HepG2 (cell line): Measurements from ENCODE around the gene TMEM170B. TPM values are rescaled to one million over a fixed set of nuclear protein-coding genes. Genes with fewer than 3 reads are reported as not detected.

ENCODE experiments used
- ADNP ChIP-seq: sonication (generic); formaldehyde crosslinking; IDR thresholded peaks from 2 replicates; pipeline ENCODE4 v1.4.0; 2020; ENCODE audit warnings: missing genetic modification reagents
- BCL3 ChIP-seq: sonication (generic); formaldehyde crosslinking; IDR thresholded peaks from 2 replicates; pipeline ENCODE4 v1.5.1; 2020; ENCODE audit warnings: mild to moderate bottlenecking, missing genetic modification reagents, moderate library complexity
- DRAP1 ChIP-seq: IDR thresholded peaks from 2 replicates; pipeline ENCODE4 v1.6.1; 2016; ENCODE audit warnings: missing genetic modification reagents, missing compliant biosample characterization
- ELF3 ChIP-seq: IDR thresholded peaks from 2 replicates; pipeline ENCODE4 v1.6.1; 2016; ENCODE audit warnings: missing genetic modification reagents, missing compliant biosample characterization
- FOXK2 ChIP-seq: fragments of 450-650 bp; IDR thresholded peaks from 2 replicates; pipeline ENCODE4 v1.6.1; 2016
- POLR2A ChIP-seq, 2 experiments: IDR thresholded peaks; 2 replicates each; pipeline ENCODE4 v1.6.1; 2011; ENCODE audit warnings: low read depth in 2 of 2, low read length in 2 of 2, mild to moderate bottlenecking in 1 of 2, moderate library complexity in 1 of 2; ENCODE audit not compliant: insufficient read depth in 1 of 2
- STAT5B ChIP-seq: sonication (generic); formaldehyde crosslinking; IDR thresholded peaks from 2 replicates; pipeline ENCODE4 v1.4.0; 2020; ENCODE audit warnings: missing genetic modification reagents
- TEF ChIP-seq: sonication (generic); formaldehyde crosslinking; IDR thresholded peaks from 2 replicates; pipeline ENCODE4 v1.5.0; 2020; ENCODE audit warnings: missing genetic modification reagents
- TFDP1 ChIP-seq: IDR thresholded peaks from 2 replicates; pipeline ENCODE4 v1.6.1; 2016; ENCODE audit warnings: missing compliant biosample characterization, missing genetic modification reagents, borderline replicate concordance
- TSC22D2 ChIP-seq: sonication (generic); formaldehyde crosslinking; IDR thresholded peaks from 2 replicates; pipeline ENCODE4 v1.5.1; 2020; ENCODE audit warnings: missing genetic modification reagents, mild to moderate bottlenecking, borderline replicate concordance
- XRCC5 ChIP-seq: fragments of 200-400 bp; formaldehyde crosslinking; optimal IDR thresholded peaks from 2 replicates; pipeline ENCODE3; 2017; ENCODE audit warnings: mild to moderate bottlenecking, low read length
- ZFYVE20 ChIP-seq: sonication (generic); formaldehyde crosslinking; IDR thresholded peaks from 2 replicates; pipeline ENCODE4 v1.8.0; 2023; ENCODE audit warnings: low read depth, mild to moderate bottlenecking, moderate library complexity, missing genetic modification reagents, borderline replicate concordance
- ZNF576 ChIP-seq: sonication (generic); formaldehyde crosslinking; IDR thresholded peaks from 2 replicates; pipeline ENCODE4 v1.4.0; 2020; ENCODE audit warnings: mild to moderate bottlenecking, missing genetic modification reagents
- ZNF598 ChIP-seq: sonication (generic); formaldehyde crosslinking; IDR thresholded peaks from 2 replicates; pipeline ENCODE4 v1.5.1; 2020; ENCODE audit warnings: mild to moderate bottlenecking, missing genetic modification reagents, borderline replicate concordance
- ZNF614 ChIP-seq: IDR thresholded peaks from 2 replicates; pipeline ENCODE4 v1.6.1; 2018; ENCODE audit warnings: missing biosample characterization, missing genetic modification reagents, inconsistent platforms, borderline replicate concordance
- ZNF674 ChIP-seq: sonication (generic); formaldehyde crosslinking; IDR thresholded peaks from 2 replicates; pipeline ENCODE4 v1.5.0; 2020; ENCODE audit warnings: low read depth, mild to moderate bottlenecking, missing genetic modification reagents
- polyA plus RNA-seq, 8 experiments: library from polyadenylated mRNA; depleted of rRNA in 3 of 8; stranded (reverse) in 7 of 8; unstranded in 1 of 8; fragments of >200 nt; fragmentation: Illumina TruSeq in 4 of 8; extraction: Trizol in 4 of 8; gene quantifications; 2 replicates each; pipeline versions ENCODE4 v1.2.1 to v1.2.3, GENCODE V29; 2011 to 2016; ENCODE audit warnings: low read depth in 4 of 8, missing spikeins in 1 of 8, mixed read lengths in 1 of 8; ENCODE audit not compliant: insufficient read depth in 1 of 8
- total RNA-seq, 5 experiments: library from RNA; depleted of rRNA; stranded (reverse); fragments of >200 nt; fragmentation: Illumina TruSeq; extraction: Trizol; gene quantifications; 2 replicates each; pipeline ENCODE4 v1.2.3, GENCODE V29; 2016; ENCODE audit warnings: low read depth in 1 of 5
- TF ChIP-seq, protein P1 (sequence below): sonication (generic); formaldehyde crosslinking; IDR thresholded peaks from 2 replicates; pipeline ENCODE4 v1.8.0; 2022; ENCODE audit warnings: low read depth, missing genetic modification reagents
- TF ChIP-seq, protein P2 (sequence below): sonication (generic); formaldehyde crosslinking; IDR thresholded peaks from 2 replicates; pipeline ENCODE4 v1.4.0; 2020; ENCODE audit warnings: missing genetic modification reagents
- TF ChIP-seq, protein P3 (sequence below): sonication (generic); formaldehyde crosslinking; IDR thresholded peaks from 2 replicates; pipeline ENCODE4 v1.4.0; 2020; ENCODE audit warnings: missing genetic modification reagents

The TMEM170B gene
- total and polyA plus RNA-seq, 2 of the 13 experiments (the other 11 are each of a cell fraction or from before 2014, with no cell fraction given) = 3.3 to 9.4 TPM

DNA sequence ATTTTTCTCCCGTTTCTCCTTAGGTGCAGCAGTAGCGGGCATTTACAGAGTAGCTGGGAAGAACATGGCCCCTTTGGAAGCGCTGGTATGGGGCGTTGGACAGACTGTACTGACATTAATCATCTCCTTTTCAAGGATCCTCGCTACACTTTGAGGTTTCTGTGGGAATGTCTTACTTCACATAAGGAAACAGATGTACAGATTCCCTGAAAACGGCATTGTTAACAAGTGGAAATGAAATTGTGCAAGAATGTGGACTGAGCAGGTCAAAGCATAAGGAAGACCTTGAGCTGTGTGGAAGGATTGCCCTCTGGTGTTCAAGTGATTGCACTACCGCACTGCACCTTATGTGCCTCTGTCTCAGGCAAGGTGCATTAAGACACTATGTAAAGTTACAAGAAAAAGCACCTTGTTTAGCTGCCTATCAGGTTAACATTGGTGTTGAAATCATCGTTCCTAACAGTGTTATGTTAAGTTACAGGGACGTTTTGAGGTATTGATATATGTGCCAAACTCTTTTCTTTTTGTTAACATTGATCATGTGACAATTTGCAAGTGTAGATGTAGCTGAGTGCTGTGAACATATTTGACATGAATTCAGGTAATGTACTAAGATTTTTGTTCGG is 38.0 kb downstream of the TMEM170B start (continued):
- TF ChIP-seq, protein P1, sequence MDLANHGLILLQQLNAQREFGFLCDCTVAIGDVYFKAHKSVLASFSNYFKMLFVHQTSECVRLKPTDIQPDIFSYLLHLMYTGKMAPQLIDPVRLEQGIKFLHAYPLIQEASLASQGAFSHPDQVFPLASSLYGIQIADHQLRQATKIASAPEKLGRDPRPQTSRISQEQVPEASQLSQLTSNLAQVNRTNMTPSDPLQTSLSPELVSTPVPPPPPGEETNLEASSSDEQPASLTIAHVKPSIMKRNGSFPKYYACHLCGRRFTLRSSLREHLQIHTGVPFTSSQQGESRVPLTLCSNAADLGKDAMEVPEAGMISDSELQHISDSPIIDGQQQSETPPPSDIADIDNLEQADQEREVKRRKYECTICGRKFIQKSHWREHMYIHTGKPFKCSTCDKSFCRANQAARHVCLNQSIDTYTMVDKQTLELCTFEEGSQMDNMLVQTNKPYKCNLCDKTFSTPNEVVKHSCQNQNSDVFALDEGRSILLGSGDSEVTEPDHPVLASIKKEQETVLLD (CRISPR knock-in tag) = no peak
- peak; percentile 63; the same call in 1 of the 2 replicates for TF ChIP-seq TSC22D2 (CRISPR knock-in tag)
- no peak for TF ChIP-seq STAT5B (CRISPR knock-in tag)
- TF ChIP-seq, protein P2, sequence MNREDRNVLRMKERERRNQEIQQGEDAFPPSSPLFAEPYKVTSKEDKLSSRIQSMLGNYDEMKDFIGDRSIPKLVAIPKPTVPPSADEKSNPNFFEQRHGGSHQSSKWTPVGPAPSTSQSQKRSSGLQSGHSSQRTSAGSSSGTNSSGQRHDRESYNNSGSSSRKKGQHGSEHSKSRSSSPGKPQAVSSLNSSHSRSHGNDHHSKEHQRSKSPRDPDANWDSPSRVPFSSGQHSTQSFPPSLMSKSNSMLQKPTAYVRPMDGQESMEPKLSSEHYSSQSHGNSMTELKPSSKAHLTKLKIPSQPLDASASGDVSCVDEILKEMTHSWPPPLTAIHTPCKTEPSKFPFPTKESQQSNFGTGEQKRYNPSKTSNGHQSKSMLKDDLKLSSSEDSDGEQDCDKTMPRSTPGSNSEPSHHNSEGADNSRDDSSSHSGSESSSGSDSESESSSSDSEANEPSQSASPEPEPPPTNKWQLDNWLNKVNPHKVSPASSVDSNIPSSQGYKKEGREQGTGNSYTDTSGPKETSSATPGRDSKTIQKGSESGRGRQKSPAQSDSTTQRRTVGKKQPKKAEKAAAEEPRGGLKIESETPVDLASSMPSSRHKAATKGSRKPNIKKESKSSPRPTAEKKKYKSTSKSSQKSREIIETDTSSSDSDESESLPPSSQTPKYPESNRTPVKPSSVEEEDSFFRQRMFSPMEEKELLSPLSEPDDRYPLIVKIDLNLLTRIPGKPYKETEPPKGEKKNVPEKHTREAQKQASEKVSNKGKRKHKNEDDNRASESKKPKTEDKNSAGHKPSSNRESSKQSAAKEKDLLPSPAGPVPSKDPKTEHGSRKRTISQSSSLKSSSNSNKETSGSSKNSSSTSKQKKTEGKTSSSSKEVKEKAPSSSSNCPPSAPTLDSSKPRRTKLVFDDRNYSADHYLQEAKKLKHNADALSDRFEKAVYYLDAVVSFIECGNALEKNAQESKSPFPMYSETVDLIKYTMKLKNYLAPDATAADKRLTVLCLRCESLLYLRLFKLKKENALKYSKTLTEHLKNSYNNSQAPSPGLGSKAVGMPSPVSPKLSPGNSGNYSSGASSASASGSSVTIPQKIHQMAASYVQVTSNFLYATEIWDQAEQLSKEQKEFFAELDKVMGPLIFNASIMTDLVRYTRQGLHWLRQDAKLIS (CRISPR knock-in tag) = no peak
- no peak for TF ChIP-seq FOXK2
- no peak for TF ChIP-seq ZFYVE20 (CRISPR knock-in tag)
- TF ChIP-seq XRCC5 = no peak
- peak; percentile 46; the same call in 1 of the 2 replicates for TF ChIP-seq ZNF598 (CRISPR knock-in tag)
- no peak for TF ChIP-seq POLR2A (IDR thresholded peaks at IDR 0.05; ENCODE audit: insufficient read depth in 1 of 2, low read depth in 2 of 2, low read length in 2 of 2)
- no peak for TF ChIP-seq ZNF674 (CRISPR knock-in tag)
- no peak for TF ChIP-seq ADNP
- TF ChIP-seq ELF3 (CRISPR knock-in tag) = peak; percentile 86
- TF ChIP-seq, protein P3, sequence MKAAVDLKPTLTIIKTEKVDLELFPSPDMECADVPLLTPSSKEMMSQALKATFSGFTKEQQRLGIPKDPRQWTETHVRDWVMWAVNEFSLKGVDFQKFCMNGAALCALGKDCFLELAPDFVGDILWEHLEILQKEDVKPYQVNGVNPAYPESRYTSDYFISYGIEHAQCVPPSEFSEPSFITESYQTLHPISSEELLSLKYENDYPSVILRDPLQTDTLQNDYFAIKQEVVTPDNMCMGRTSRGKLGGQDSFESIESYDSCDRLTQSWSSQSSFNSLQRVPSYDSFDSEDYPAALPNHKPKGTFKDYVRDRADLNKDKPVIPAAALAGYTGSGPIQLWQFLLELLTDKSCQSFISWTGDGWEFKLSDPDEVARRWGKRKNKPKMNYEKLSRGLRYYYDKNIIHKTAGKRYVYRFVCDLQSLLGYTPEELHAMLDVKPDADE (CRISPR knock-in tag) = no peak
- TF ChIP-seq DRAP1 (CRISPR knock-in tag) = peak; percentile 52; the same call in 1 of the 2 replicates
- no peak for TF ChIP-seq ZNF576
- 0 out of 2 replicates have a peak, but pooled peaks have one; percentile 30 for TF ChIP-seq ZNF614
- TF ChIP-seq BCL3 (CRISPR knock-in tag) = peak; percentile 69; the same call in 1 of the 2 replicates
- no peak for TF ChIP-seq TFDP1 (CRISPR knock-in tag)
- TF ChIP-seq TEF (CRISPR knock-in tag) = no peak
